ENCODE data around the gene PIK3CB. TPM values are rescaled to one million over a fixed set of nuclear protein-coding genes. Genes with fewer than 3 reads are reported as not detected.
"Not testable (repeated sequence)": the region's sequence is repeated elsewhere in the genome, so short reads cannot be mapped to it uniquely, and the experiment has no call there.

The PIK3CB gene
- total RNA-seq, 1 donor from 2014 or later: 30.7 TPM

GRCh38 chr3:138818185-138818860, 16.4 kb downstream of the PIK3CB start:
- DNase-seq (no peak), ATAC-seq (ENCODE audit: poor library complexity) (peak; percentile 25)

GRCh38 chr3:138817695-138818094, 17.0 kb downstream of the PIK3CB start:
- intact Hi-C loops (cut with DNase I): no loop called here
- ATAC-seq (ENCODE audit: poor library complexity) (no peak), DNase-seq (no peak)

More at GRCh38 chr3:138818185-138818860, 16.4 kb downstream of the PIK3CB start:
- intact Hi-C loops (cut with DNase I): no loop called here

- intact Hi-C loops (cut with DNase I): no loop called here
- ATAC-seq (ENCODE audit: poor library complexity) (no peak), DNase-seq (no peak)
Measured at GRCh38 chr3:138812806-138813205, 21.9 kb downstream of the PIK3CB start.

GRCh38 chr3:138809500-138810256, 25.1 kb downstream of the PIK3CB start:
- DNase-seq: no peak
- intact Hi-C loops (cut with DNase I): no loop called here
- no peak for ATAC-seq (ENCODE audit: poor library complexity)

- ATAC-seq (ENCODE audit: poor library complexity) (no peak), DNase-seq (no peak)
- intact Hi-C loops (cut with DNase I): no loop called here
Measured at GRCh38 chr3:138806376-138807080, 28.2 kb downstream of the PIK3CB start.

GRCh38 chr3:138803006-138803653, 31.6 kb downstream of the PIK3CB start:
- ATAC-seq (ENCODE audit: poor library complexity) (no peak), DNase-seq (no peak)

GRCh38 chr3:138802223-138802622, 32.5 kb downstream of the PIK3CB start:
- ATAC-seq (ENCODE audit: poor library complexity); DNase-seq; intact Hi-C loops (cut with DNase I): not testable (repeated sequence)

More at GRCh38 chr3:138803006-138803653, 31.6 kb downstream of the PIK3CB start:
- intact Hi-C loops (cut with DNase I): no loop called here

- ATAC-seq (ENCODE audit: poor library complexity): no peak
- DNase-seq: no peak
- intact Hi-C loops (cut with DNase I): no loop called here
Measured at GRCh38 chr3:138801792-138802191, 32.9 kb downstream of the PIK3CB start.

- peak; percentile 24 for ATAC-seq (ENCODE audit: poor library complexity)
- intact Hi-C loops (cut with DNase I): no loop called here
Measured at GRCh38 chr3:138800248-138800647, 34.5 kb downstream of the PIK3CB start.

GRCh38 chr3:138799822-138800221, 34.9 kb downstream of the PIK3CB start:
- ATAC-seq (ENCODE audit: poor library complexity): peak; percentile 89
- DNase-seq: no peak
- intact Hi-C loops (cut with DNase I): no loop called here

More at GRCh38 chr3:138800248-138800647, 34.5 kb downstream of the PIK3CB start:
- DNase-seq: no peak

GRCh38 chr3:138797508-138798038, 37.2 kb downstream of the PIK3CB start:
- ATAC-seq (ENCODE audit: poor library complexity) (peak; percentile 18), DNase-seq (no peak)
- intact Hi-C loops (cut with DNase I): no loop called here

GRCh38 chr3:138796761-138797160, 38.0 kb downstream of the PIK3CB start:
- ATAC-seq (ENCODE audit: poor library complexity) (no peak), DNase-seq (no peak)
- intact Hi-C loops (cut with DNase I): no loop called here

- ATAC-seq (ENCODE audit: poor library complexity): peak; percentile 58
- intact Hi-C loops (cut with DNase I): no loop called here
Measured at GRCh38 chr3:138786788-138787271, 47.9 kb downstream of the PIK3CB start.

GRCh38 chr3:138785951-138786350, 48.8 kb downstream of the PIK3CB start:
- ATAC-seq (ENCODE audit: poor library complexity) (no peak), DNase-seq (no peak)
- intact Hi-C loops (cut with DNase I): no loop called here

More at GRCh38 chr3:138786788-138787271, 47.9 kb downstream of the PIK3CB start:
- no peak for DNase-seq

GRCh38 chr3:138785362-138785857, 49.3 kb downstream of the PIK3CB start:
- intact Hi-C loops (cut with DNase I); ATAC-seq (ENCODE audit: poor library complexity); DNase-seq: not testable (repeated sequence)

GRCh38 chr3:138782755-138783154, 52.0 kb downstream of the PIK3CB start:
- DNase-seq: no peak
- intact Hi-C loops (cut with DNase I): no loop called here
- ATAC-seq (ENCODE audit: poor library complexity): no peak

GRCh38 chr3:138781012-138781470, 53.7 kb downstream of the PIK3CB start:
- DNase-seq (no peak), ATAC-seq (ENCODE audit: poor library complexity) (no peak)
- intact Hi-C loops (cut with DNase I): no loop called here

GRCh38 chr3:138778643-138779042, 56.1 kb downstream of the PIK3CB start:
- no peak for ATAC-seq (ENCODE audit: poor library complexity)
- no peak for DNase-seq
- intact Hi-C loops (cut with DNase I): no loop called here
